GM12865 (cell line): ENCODE measurements around the gene RNFT2.

Experiments
- DNase-seq: peaks from one replicate; pipeline ENCODE4 v3.0.0; 2010; ENCODE audit warnings: low read depth
- H3K4me3 ChIP-seq: 2 replicates; pipeline ENCODE4 v1.5.1; 2011; ENCODE audit warnings: mild to moderate bottlenecking, low read depth, low read length, control low read depth
- TF ChIP-seq, protein P1 (sequence below): IDR thresholded peaks from 2 replicates; pipeline ENCODE4 v1.5.1; 2011; ENCODE audit warnings: low read length, control low read depth, low read depth, inconsistent platforms; ENCODE audit not compliant: insufficient read depth; ENCODE audit errors: missing control alignments

RNFT2 gene

DNA sequence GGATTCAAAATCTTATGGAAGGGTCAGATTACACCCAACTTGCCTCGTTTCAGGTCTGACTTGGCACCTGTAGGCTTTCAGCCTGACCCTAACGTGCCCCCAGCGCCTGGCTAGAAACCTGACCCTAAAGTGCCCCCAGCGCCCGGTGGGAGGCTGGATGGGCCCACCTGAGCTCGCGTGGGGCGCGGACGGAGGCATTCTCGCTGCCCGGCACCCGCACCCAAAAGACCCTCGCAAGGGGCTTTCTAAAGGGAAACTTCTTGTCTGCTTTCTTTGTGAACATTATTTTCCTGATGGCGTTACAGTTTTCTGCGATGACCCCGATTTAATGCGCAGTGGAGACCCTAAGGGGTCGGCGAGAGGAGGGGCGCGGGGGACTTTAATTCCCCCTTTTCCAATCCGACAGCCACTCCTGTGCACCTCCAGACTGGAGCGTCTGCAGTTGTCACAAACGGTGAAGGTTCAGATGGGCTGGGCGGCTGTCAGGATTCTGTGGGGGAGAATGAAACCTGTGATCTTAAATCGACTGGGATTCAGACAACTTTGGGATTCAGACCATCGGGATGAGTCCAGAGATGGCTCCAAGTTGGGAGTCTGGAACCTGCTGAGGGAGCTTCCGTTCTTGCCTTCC, 143.9 kb downstream of the RNFT2 start:
- no peak for DNase-seq
- H3K4me3 ChIP-seq, result no peak overlapping the region

GRCh38 chr12:116882742-116883141, 144.6 kb downstream of the RNFT2 start:
- TF ChIP-seq, protein P1, sequence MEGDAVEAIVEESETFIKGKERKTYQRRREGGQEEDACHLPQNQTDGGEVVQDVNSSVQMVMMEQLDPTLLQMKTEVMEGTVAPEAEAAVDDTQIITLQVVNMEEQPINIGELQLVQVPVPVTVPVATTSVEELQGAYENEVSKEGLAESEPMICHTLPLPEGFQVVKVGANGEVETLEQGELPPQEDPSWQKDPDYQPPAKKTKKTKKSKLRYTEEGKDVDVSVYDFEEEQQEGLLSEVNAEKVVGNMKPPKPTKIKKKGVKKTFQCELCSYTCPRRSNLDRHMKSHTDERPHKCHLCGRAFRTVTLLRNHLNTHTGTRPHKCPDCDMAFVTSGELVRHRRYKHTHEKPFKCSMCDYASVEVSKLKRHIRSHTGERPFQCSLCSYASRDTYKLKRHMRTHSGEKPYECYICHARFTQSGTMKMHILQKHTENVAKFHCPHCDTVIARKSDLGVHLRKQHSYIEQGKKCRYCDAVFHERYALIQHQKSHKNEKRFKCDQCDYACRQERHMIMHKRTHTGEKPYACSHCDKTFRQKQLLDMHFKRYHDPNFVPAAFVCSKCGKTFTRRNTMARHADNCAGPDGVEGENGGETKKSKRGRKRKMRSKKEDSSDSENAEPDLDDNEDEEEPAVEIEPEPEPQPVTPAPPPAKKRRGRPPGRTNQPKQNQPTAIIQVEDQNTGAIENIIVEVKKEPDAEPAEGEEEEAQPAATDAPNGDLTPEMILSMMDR, result no peak
- no peak for DNase-seq
- H3K4me3 ChIP-seq, result no peak overlapping the region

More for the DNA sequence above, 143.9 kb downstream of the RNFT2 start:
- TF ChIP-seq, protein P1, result no peak

DNA sequence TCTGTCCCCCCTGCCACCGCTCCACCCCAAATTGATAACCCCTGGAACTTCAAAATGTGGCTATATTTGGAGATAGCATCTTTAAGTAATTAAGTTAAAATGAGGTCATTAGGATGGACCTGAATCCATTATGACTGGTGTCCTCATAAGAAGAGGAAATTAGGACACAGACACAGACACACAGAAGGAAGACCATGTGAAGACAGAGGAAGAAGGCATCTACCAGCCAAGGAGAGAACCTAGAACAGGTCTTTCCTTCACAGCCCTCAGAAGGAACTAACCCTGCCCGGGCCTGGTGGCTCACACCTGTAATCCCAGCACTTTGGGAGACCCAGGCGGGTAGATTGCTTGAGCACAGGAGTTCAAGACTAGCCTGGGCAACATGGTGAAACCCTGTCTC, 146.8 kb downstream of the RNFT2 start:
- no peak overlapping the region for H3K4me3 ChIP-seq
- no peak for DNase-seq
- TF ChIP-seq, protein P1, result no peak

DNA sequence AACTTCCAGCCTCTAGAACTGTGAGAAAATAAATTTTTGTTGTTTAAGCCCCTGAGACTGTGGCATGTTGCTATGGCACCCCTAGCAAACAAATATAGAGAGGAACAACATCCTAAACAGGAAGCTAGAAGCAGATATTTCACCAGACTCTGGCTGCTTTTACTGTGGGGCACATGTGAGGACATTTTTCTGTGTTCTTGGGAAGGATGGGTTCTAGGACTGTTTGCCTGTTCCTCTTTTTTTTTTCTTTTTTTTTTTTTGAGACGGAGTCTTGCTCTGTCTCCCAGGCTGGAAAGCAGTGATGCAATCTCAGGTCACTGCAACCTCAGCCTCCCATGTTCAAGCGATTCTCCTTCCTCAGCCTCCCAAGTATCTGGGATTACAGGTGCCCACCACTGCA, 147.4 kb downstream of the RNFT2 start:
- no peak overlapping the region for H3K4me3 ChIP-seq
- TF ChIP-seq, protein P1, result no peak
- peak; percentile 33 for DNase-seq

- no peak overlapping the region for H3K4me3 ChIP-seq
- TF ChIP-seq, protein P1, result no peak
- no peak for DNase-seq
Observed at GRCh38 chr12:116887244-116887643, 149.1 kb downstream of the RNFT2 start.

- DNase-seq, result no peak
- H3K4me3 ChIP-seq, result no peak overlapping the region
- TF ChIP-seq, protein P1, result no peak
Observed at GRCh38 chr12:116887897-116888296, 149.8 kb downstream of the RNFT2 start.

- TF ChIP-seq, protein P1, result no peak
- H3K4me3 ChIP-seq, result no peak overlapping the region
- no peak for DNase-seq
Observed at GRCh38 chr12:116890330-116890729, 152.2 kb downstream of the RNFT2 start.
